Inferior parietal cortex (tissue), 1 donor: ENCODE results near the gene PCCA.
"Not testable (repeated sequence)": the region's sequence is repeated elsewhere in the genome, so short reads cannot be mapped to it uniquely, and the experiment has no call there.

Experiments used
- DNase-seq: peaks from one replicate; pipeline ENCODE4 v3.0.0-alpha.2; 2016; ENCODE audit errors: extremely low spot score

Gene PCCA

DNA sequence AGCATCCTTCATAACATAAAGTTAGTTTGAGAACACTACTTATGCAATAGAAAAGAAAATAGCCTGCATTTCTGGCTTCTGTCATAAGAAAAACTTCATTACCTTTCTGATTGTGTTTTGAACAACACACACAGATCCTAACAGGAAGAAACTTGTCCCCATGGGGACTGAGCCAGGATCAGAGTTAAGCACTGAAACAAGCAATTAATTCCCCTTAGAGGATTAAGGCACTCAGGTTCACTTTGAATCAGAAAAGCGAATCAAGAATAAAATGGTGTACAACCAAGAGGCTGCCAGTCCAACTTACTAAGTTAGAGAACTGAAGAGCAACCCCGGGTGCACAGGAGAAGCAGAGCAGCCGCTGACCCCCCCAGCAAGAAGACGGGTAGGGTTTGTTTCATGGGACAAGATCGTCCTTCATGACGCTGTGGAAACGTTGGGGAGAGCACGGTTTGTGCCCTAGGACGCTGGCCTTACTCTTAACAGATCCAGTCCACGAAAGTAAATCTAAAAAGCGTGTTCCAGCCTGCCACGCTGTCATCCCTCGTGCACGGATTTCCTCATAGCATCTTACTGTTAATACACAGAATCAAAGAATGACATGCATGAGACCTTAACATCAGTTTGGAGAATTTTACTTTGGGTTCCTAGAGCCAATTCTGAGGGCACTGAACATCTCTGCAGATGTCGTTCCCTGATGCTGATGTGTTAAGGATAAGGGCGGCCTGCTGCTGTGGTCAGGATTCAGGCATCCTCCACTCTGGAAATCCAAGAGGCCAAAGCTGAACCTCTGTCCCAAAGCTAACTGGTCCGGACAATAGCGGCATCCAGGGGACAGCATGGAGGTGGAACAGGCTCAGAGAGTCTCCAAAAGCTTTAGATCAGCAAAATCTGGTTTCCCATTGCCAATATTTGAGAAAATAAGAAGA, 453.3 kb downstream of the PCCA start:
- no peak for DNase-seq

DNA sequence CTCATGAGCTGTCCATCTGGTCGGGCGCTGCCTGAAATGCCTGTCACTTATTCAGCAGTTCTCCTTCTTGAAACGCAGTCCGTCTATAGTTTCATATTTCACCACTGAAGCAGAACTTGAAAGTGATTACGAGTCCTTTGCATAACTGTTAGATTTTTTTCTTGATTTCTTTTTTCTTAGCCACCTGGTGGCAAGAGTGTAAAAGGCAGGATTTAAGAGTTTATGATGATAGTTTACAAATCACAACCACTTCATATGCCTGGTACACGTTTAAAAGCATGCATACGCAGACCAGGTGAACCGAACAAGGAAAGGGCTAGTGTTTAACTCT, 453.9 kb downstream of the PCCA start:
- DNase-seq: no peak

DNA sequence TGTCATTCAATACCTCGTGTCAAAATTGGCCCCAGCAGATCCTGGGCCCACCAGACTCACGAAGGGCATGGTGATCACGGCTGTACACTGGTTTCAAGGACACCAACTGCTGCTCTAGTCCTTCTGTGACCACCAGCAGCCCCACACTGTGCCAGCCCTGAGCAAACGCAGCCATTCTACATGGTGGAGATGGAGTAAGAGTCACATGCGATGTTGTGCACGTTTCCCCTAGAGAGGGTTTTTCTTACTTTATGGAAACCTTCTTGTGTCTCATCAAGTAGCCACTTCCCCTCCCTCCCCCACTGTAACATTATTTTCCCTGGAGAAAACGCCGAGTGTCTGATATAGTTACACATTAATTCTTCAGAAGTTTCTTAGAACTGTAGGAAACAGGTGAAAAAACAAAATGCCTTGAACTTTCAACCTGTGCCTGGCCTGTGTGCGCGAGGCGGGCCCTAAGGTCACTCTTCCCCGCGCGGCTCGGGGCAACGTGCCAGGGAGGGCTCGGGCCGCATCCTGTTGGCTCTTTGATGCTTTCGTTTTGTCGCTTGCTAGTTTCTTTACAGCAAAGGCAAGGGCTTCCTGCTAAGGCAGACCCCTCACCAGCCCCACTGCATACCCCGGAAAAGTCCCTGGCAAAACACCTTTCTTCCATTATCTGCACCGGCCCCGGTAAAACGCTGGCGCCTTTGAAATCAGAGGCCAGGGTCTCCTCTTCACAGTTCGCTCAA, 455.1 kb downstream of the PCCA start:
- no peak for DNase-seq

DNA sequence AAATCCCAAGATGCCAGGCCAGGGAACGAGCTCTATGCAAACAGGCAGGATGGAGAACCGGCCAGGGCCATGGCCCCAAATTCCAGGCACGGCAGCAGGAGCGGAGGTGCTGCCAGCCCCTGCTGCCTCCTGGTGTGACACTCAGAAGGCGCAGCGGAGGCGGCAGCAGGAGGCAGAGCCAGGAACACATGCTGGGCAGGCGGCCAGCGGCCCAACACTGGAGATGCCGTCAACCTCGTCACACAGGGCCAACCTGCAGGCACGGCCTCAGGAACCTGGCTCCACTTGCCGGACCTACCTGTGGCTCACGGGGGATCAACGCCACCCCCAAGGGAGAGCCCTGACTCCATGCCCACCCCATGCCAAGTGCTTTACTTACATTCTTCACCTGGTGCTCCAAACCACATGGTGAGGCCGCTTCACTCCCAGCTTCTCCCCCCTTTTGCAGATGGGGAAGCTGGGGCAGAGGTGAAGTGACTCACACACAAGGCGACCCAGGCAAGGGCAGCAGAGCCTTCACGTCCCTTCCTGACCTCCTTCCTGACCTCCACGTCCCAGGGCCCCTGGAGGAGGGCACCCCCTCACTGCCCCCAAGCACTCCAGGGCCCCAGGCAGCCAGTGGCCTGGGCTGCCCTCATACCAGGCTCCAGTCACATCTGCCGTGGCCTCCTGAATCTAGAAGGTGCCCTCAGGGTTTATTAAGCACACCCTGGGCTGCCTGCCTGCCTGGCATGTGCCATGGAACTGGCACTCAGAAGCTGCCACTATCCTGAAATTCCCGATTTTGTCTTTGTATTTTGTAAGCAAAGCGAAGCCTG, 456.2 kb downstream of the PCCA start:
- no peak for DNase-seq

DNA sequence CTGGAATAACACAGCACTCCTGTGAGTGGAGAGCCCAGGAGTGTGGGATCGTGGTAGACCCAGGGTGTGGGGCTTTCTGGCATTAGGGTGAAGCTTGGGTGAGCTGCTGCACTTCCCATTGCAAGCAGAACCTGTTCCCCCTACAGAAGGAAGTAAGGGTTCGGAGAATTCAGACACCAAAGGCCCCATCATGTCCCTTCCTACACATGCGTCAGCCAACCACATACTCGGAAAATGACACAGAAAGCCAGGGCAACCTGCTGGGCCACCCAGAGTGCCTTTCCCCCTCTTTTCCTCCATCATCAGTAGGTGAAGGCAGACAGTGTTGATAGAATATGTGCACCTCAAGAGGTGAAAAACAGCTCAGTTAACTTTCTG, 456.8 kb downstream of the PCCA start:
- DNase-seq: no peak

DNA sequence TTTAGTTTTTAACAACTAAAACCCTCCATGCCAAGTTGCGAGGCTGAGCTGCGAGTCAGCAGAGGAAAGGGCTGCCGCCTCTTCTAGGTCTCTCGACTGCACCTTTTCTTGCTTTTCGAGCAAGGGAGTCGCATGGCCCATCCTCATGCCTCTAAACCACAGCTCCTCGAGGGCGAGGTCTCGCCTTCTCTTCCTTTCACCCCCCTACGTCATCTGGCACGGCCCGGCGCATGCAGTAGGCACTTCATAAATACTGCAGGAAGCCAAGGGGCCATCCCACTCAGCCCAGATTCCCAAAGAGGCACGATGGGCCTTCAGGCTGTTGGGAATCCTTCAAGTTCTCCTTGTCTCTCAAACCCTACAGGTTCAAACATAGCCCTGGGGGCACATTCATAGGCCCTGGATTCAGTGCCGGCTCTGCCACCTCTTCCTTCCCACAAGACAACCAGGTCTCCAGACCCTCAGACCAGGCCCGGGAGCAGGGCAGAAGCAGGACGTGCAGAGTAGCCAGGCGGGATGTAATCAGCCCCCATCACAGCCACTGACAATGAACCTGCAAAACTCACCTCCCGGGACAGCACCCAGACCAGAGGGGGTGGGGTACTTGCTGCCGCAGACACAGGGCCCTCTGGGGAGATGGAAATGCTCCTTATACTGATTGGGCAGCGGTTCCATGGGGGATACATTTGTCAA, 458.0 kb downstream of the PCCA start:
- DNase-seq: no peak

DNA sequence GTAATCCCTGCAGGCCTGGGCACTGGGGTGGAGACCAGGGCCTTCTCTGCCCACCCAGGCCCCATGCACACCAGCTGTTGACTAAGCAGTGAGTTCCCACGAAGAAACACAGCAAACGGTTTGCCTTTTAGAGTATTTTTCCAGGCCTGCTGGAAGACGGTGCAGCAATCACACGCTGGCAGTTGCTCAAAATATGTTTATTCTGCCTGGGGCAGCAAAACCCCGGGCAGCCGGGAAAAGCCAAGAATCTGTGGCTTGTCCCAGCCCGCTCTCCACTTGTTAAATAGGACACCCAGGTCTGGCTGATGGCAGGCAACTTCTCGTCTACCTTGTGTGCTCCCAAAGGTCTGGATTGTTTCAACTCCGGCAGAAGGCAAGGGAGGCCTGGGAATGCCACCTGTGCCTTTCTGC, 458.9 kb downstream of the PCCA start:
- DNase-seq: no peak

DNA sequence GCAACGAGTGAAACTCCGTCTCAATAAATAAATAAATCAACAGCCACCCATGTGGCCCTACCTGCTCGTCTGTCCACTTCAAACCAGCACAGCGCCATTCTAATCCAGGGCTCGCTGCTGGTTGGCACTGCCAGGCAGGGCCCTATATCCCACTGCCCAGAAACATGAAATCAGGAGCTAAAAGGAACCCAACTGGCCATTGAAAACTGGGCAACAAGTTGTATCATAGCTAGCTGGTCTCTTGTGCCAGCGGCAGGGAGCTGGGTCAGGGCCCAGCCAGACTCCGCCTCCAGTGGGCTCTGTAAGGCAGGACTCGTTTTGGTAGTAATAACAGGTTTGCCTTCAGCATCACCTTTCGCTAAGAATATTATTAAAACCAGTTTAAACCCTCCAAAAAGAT, 460.4 kb downstream of the PCCA start:
- no peak for DNase-seq

DNA sequence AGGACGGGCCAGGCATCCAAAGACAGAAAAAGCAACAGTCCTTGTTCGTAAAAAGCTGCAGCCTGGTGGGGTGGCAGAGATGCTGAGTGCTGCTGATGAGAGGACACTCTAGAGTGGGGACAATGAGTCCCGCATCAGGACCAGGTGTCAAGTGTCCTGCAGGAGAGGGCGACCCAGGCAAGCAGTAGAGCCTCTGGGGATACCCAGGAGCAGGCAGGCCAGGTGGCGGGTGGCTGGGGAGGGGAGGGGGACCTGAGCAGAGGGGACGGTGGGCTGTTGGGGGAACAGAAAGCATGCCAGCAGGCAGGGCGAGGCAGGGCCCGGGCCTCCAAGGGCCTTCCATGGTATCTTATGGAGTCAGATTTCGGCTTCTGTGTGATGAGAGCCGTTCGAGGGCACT, 463.9 kb downstream of the PCCA start:
- no peak for DNase-seq

DNA sequence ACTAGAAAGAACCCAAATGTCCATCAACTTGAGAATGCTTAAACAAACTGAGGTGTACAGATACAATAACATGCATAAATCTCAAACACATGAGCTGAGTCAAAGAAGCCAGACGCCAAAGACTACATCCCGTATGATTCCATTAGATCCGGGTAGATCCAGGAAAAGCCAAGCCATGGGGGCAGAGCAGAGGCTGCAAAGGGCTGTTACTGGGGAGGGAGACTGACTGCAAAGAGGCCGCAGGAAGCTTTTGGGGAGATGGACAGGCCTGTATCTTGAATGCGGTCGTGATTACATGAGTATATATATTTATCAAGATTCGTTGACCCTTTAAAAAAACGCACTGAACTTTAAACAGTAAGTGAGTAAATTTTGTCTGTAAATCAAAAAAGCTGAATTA, 471.0 kb downstream of the PCCA start:
- DNase-seq: no peak

DNA sequence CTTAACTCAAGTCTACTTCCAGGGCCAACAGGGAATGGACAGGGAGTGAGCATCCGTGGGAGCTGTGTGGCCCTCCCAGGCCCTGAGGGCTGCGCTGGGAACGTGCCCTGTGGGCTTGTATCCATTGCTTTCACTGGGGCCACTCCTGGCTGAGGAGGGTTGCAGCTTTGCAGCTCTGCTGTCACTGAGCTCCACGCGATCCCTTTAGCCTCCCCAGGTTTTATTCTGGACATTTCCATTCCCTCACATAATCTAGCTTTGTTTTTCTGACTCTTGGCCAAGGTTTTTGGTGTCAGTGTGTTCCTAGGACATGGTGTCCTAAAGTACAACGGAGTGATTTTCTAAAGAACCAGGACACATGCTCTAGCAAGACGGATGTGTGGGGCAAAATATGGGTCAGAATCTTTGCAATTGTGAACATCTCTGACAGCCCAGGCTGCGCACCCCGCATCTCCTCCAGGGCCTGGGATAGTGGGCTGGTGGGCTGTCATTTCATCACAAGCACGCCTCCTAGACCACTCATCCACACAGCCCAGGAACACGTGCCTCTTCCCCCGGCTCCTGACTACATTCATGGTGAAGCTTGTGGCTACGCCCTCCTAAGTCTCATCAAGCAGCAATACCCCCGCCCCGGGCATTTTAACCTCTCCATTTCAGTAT, 471.7 kb downstream of the PCCA start:
- peak; percentile 55 for DNase-seq

DNA sequence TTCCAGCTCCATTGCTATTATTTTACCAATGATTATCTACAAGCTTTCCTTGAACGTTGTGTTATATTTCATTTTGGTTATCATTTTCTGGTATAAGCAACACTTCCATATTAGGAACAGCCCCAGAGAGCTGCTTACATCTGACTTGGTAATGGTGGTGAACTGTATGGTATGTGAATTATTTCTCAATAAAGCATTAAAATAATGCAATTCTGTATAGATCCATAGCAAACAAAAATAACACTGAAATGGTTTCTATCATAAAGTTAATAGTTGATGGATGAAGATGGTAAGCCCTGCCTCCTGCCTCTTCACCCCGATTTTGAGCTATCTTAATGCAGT, 472.2 kb downstream of the PCCA start:
- no peak for DNase-seq

DNA sequence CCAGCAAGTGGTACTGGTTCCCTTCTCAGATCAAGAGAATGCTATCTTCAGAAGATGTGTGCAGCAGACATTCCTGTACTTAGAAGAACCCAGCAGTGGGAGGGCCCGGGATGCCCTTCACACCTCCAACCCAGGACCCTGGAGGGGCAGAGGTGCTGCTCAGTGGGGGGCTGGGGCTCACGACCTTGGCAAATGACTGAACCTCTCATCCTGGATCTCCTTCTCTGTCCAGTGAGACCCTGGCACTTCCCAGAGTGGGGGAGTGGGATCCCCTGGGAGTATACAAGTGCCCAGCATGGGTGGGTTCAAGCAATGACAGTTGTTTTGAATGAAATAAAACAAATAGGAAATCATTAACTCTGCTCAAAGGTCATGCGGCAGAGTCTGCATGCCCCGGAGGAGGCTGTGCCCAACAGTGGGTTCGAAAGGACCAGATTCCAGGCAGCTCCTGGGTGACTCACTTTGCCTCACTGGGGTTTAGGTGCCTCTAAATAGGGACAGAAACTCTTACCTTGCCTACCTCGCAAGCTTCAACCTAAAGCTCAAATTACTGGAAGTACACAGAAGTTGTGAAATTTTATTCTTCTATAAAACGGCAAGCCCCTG, 472.8 kb downstream of the PCCA start:
- no peak for DNase-seq

DNA sequence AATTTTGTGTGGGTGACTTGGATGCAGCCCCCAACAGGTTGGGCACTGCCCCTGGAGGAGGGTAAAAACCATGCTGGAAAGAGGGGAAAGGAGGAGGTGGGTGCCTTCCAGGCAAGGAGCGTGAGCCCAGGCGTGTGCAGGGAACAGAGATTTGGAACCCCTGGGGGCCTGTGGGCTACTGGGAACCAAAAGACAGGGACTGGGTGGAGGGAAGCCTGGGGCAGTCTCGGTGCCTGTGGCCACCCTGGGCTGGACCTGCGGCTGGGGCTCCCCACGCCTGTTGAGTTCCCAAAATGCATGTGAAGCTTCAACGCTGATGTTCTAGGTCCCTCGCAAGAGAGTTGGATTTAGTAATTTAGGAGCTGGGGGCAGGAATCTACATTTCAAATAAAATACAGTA, 474.9 kb downstream of the PCCA start:
- DNase-seq: no peak

DNA sequence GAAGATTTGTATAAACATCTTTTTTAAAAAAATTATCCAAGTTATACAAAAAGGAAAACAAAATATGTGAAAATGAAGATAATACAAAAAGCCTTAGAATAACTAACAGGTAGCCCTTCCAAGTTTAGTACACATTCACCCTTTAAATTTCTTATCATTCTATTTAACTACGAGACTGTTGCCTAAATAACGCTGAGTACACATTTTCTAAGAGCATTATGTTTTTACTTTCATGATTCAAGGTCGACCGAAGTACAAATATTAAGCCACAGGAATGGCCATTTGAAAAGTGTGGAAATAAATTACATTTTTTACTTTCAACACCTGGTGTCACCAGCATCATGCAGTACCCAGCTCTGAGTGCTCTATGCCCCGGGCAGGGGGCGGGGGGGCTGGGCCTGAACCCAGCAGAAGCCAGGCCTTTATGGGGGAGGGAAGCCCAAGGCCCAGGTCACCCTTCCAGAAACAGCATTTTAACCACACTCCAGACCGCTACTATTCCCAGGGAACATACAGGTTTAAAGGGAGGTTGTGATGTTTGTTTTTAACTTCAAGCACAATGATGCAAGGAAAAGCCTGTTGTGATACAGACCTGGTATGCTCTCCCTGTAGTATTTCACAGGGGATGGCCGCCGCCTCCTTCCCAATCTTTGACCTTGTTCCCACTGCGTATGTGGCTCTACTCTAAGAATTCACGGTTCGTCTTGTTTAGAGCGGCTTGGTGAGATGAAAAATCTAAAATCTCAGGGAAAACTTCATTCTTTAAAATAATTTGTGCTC, 475.7 kb downstream of the PCCA start:
- no peak for DNase-seq

DNA sequence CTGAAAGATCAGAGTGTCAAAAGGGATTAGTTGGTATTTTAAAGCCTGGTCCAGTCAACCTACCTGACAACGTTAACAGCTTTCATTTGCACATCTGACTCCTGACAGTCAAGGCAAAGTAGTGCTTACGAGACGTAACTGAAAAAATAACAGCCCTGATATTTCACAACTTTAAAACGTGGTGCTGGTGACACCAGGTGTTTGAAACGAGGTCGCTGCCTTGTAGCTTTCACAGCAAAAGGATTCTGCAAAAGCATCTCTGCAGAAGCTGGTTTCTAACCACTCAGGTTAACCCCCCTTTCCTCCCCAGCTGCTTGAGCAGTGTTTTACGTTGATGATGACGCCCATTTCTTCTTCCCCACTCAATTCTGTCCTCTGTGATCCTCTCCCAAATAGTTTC, 476.4 kb downstream of the PCCA start:
- no peak for DNase-seq

DNA sequence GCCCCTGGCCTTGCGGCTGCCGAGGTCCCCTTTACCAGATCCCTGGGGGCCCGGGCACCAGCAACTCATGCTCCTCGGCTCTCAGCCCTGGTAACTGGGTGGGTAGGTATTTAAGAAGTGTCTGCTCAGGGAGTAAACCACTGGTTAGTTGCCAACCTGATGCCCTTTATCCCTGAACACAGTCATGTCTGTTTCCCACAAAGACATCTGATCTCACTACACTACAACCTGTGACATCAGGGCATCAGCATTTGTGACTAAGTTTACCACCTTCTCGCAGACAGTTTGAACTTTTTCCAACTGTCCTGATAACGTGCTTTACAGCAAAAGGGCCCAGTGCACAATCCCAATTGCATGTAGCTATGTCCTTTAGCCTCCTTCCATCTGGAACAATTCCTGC, 477.6 kb downstream of the PCCA start:
- no peak for DNase-seq

DNA sequence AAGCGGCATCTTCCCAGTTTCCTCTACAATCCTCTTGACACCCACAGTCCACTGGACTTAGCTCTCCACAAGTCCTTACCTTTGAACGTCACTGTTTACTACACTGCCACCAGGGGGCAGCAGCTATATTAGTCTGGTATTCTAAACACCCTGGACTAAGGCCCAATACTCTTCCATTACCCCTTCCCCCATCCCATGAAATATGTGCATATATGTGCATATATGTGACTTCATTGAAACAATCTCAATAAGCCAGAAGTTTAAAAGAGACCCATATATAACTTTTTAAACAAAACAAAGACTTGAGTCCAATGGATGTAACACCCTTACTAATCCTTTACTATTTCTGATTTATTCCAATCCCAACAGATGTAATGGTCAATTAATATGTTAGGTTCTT, 484.2 kb downstream of the PCCA start:
- DNase-seq: peak; percentile 83

DNA sequence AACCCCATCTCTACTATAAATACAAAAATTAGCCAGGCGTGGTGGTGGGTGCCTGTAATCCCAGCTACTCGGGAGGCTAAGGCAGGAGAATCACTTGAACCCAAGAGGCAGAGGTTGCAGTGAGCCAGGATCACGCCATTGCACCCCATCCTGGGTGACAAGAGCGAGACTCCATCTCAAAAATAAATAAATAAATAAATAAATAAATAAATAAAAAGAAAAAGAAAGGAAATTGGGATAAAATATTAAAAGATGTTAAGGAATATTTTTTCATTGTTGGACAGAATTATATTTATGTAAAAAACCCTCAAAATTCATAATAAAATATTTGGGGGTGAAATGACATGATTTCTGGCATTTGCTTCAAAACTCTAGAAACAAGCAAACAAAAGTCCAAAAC, 488.3 kb downstream of the PCCA start:
- DNase-seq: not testable (repeated sequence)
